A673 (cell line): Measurements from ENCODE around the gene LATS2. TPM values are rescaled to one million over a fixed set of nuclear protein-coding genes. Genes with fewer than 3 reads are reported as not detected.

ENCODE experiments used
- BruUV-seq: library from RNA; stranded (reverse); fragments of 400-500 nt; replicated peaks from 2 replicates; lab custom pipeline; 2021; lab: Mats Ljungman, UMichigan
- CTCF ChIA-PET: fragments of 300-600 bp; sonication (Branson Sonifier 250); formaldehyde crosslinking; loops from one replicate; lab custom pipeline; 2022; ENCODE audit warnings: antibody characterized with exemption; lab: Charles Lee
- POLR2A ChIA-PET: fragments of 300-600 bp; sonication (Branson Sonifier 250); formaldehyde crosslinking; loops from one replicate; lab custom pipeline; 2022; ENCODE audit warnings: antibody characterized with exemption; ENCODE audit not compliant: low non-redundant PET; lab: Charles Lee
- DNase-seq: peaks from one replicate; pipeline ENCODE4 v3.0.0-alpha.2; 2015; ENCODE audit warnings: low spot score
- H3K27ac ChIP-seq: fragments of 200-600 bp; sonication (generic); 2 replicates; pipeline ENCODE4 v1.5.1; 2016; ENCODE audit warnings: mixed run types, low read depth, mild to moderate bottlenecking, mixed read lengths, antibody characterized with exemption, low read length; ENCODE audit not compliant: poor library complexity, severe bottlenecking
- H3K27me3 ChIP-seq: fragments of 200-600 bp; sonication (generic); replicated peaks from 2 replicates; pipeline ENCODE4 v1.6.1; 2017; ENCODE audit warnings: mixed run types, low read depth, mild to moderate bottlenecking, mixed read lengths, antibody characterized with exemption, low read length; ENCODE audit not compliant: insufficient read depth, poor library complexity
- H3K36me3 ChIP-seq: fragments of 200-600 bp; sonication (generic); 2 replicates; pipeline ENCODE4 v1.6.1; 2016; ENCODE audit warnings: mixed run types, mild to moderate bottlenecking, mixed read lengths, antibody characterized with exemption, low read length; ENCODE audit not compliant: insufficient read depth, poor library complexity, severe bottlenecking
- H3K4me1 ChIP-seq: fragments of 200-600 bp; sonication (generic); 2 replicates; pipeline ENCODE4 v1.6.1; 2017; ENCODE audit warnings: mixed run types, mild to moderate bottlenecking, mixed read lengths, antibody characterized with exemption, low read length; ENCODE audit not compliant: insufficient read depth, poor library complexity, severe bottlenecking
- H3K4me3 ChIP-seq: fragments of 200-600 bp; sonication (generic); 2 replicates; pipeline ENCODE4 v1.5.1; 2016; ENCODE audit warnings: low read depth, mixed run types, mild to moderate bottlenecking, mixed read lengths, low read length; ENCODE audit not compliant: poor library complexity, severe bottlenecking
- H3K9me3 ChIP-seq: fragments of 200-600 bp; sonication (generic); 2 replicates; pipeline ENCODE4 v1.6.1; 2016; ENCODE audit warnings: mixed run types, low read depth, mild to moderate bottlenecking, mixed read lengths, antibody characterized with exemption, low read length; ENCODE audit not compliant: poor library complexity, severe bottlenecking
- CTCF ChIP-seq: fragments of 300-800, 200-600 bp; sonication (generic); conservative IDR thresholded peaks from 2 replicates; pipeline ENCODE4 v1.5.1; 2017; ENCODE audit warnings: low read depth, mild to moderate bottlenecking, antibody characterized with exemption, low read length, moderate library complexity, mixed read lengths
- EZH2 ChIP-seq: fragments of 200-600 bp; sonication (generic); IDR thresholded peaks from 2 replicates; pipeline ENCODE4 v1.6.1; 2017; ENCODE audit warnings: borderline replicate concordance, low read depth, mild to moderate bottlenecking, mixed read lengths, antibody characterized with exemption, low read length; ENCODE audit not compliant: poor library complexity, severe bottlenecking
- intact Hi-C: fragments of 100-400 bp; cut with micrococcal nuclease; formaldehyde crosslinking; loops from one replicate; pipeline ENCODE4 v1.10.0; 2022; ENCODE audit not compliant: unreplicated experiment
- total RNA-seq: library from RNA; stranded (reverse); gene quantifications from 2 replicates; pipeline ENCODE4 v1.2.3, GENCODE V29; 2021

LATS2 gene
- total RNA-seq, 1 experiment from 2014 or later, result 13.1 TPM

- ChIA-PET CTCF (no interaction called here), POLR2A (no interaction called here)
- H3K27me3 ChIP-seq, result no peaks in the 10 kb centered on the region
- intact Hi-C loops, result no loop called here
- DNase-seq, result no peak
- no peak overlapping the region for H3K27ac ChIP-seq
- no peak for TF ChIP-seq EZH2
- no peak for TF ChIP-seq CTCF
- peaks cover 36% of the 10 kb centered on the region for H3K4me1 ChIP-seq
- H3K9me3 ChIP-seq, result no peaks in the 10 kb centered on the region
- no TSS peak for BruUV-seq
- H3K4me3 ChIP-seq, result no peak overlapping the region
- no peaks in the 10 kb centered on the region for H3K36me3 ChIP-seq
Observed at GRCh38 chr13:21011378-21011777, 50.0 kb downstream of the LATS2 start.

- TF ChIP-seq CTCF, result no peak
- TF ChIP-seq EZH2, result no peak
- ChIA-PET POLR2A (no interaction called here), CTCF (no interaction called here)
- intact Hi-C loops, result no loop called here
- BruUV-seq, result no TSS peak
- no peaks in the 10 kb centered on the region for H3K27me3 ChIP-seq
- H3K27ac ChIP-seq, result no peak overlapping the region
- no peak for DNase-seq
- H3K36me3 ChIP-seq, result no peaks in the 10 kb centered on the region
- no peaks in the 10 kb centered on the region for H3K9me3 ChIP-seq
- peaks cover 34% of the 10 kb centered on the region for H3K4me1 ChIP-seq
- no peak overlapping the region for H3K4me3 ChIP-seq
Observed at GRCh38 chr13:21010621-21011020, 50.8 kb downstream of the LATS2 start.

- POLR2A ChIA-PET, result no interaction called here
- CTCF ChIA-PET, result no interaction called here
- no TSS peak for BruUV-seq
Observed at GRCh38 chr13:21009036-21009435, 52.4 kb downstream of the LATS2 start.

More at GRCh38 chr13:21009036-21009435, 52.4 kb downstream of the LATS2 start:
- H3K9me3 ChIP-seq, result no peaks in the 10 kb centered on the region
- no peaks in the 10 kb centered on the region for H3K27me3 ChIP-seq
- H3K4me1 ChIP-seq, result peaks cover 34% of the 10 kb centered on the region
- intact Hi-C loops, result no loop called here
- no peaks in the 10 kb centered on the region for H3K36me3 ChIP-seq
- no peak overlapping the region for H3K27ac ChIP-seq
- no peak for DNase-seq
- TF ChIP-seq CTCF (no peak), EZH2 (no peak)
- no peak overlapping the region for H3K4me3 ChIP-seq
